GM23338 (cell line): Measurements from ENCODE around the gene MKRN2OS. TPM values are rescaled to one million over a fixed set of nuclear protein-coding genes. Genes with fewer than 3 reads are reported as not detected.

Experiments used
- ATAC-seq: fragments of 200-7000 bp; cut with Tn5 transposase; 3 replicates; pipeline ENCODE4 v1.9.1; 2020
- DNase-seq: peaks from one replicate; pipeline ENCODE4 v3.0.0-alpha.2; 2015; ENCODE audit warnings: low spot score
- H2AFZ ChIP-seq: fragments of 200-600 bp; sonication (generic); 2 replicates; pipeline ENCODE4 v1.8.0; 2016; ENCODE audit warnings: antibody characterized with exemption, mild to moderate bottlenecking, moderate library complexity
- H3F3A ChIP-seq: fragments of 200-600 bp; sonication (generic); replicated peaks from 2 replicates; pipeline ENCODE4 v1.8.0; 2017; ENCODE audit warnings: antibody characterized with exemption, mixed run types, low read depth
- H3K27ac ChIP-seq: fragments of 200-600 bp; sonication (generic); 2 replicates; pipeline ENCODE4 v1.6.1; 2016; ENCODE audit warnings: low read depth
- H3K27me3 ChIP-seq: fragments of 200-600 bp; sonication (generic); 2 replicates; pipeline ENCODE4 v1.8.0; 2016; ENCODE audit warnings: mild to moderate bottlenecking, mixed run types, moderate library complexity; ENCODE audit not compliant: insufficient read depth
- H3K36me3 ChIP-seq: fragments of 200-600 bp; sonication (generic); 2 replicates; pipeline ENCODE4 v1.8.0; 2016; ENCODE audit warnings: mild to moderate bottlenecking; ENCODE audit not compliant: insufficient read depth
- H3K4me1 ChIP-seq: fragments of 200-600 bp; sonication (generic); 2 replicates; pipeline ENCODE4 v1.8.0; 2016; ENCODE audit warnings: mild to moderate bottlenecking, moderate library complexity; ENCODE audit not compliant: insufficient read depth
- H3K4me2 ChIP-seq: fragments of 200-600 bp; sonication (generic); 2 replicates; pipeline ENCODE4 v1.7.1; 2017; ENCODE audit warnings: mixed run types
- H3K4me3 ChIP-seq: fragments of 200-600 bp; sonication (generic); 2 replicates; pipeline ENCODE4 v1.6.1; 2016; ENCODE audit warnings: mixed run types
- H3K79me2 ChIP-seq: fragments of 200-600 bp; sonication (generic); replicated peaks from 2 replicates; pipeline ENCODE4 v1.8.0; 2017; ENCODE audit warnings: mild to moderate bottlenecking; ENCODE audit not compliant: insufficient read depth
- H3K9me2 ChIP-seq: fragments of 200-600 bp; sonication (generic); 2 replicates; pipeline ENCODE4 v1.8.0; 2017; ENCODE audit not compliant: insufficient read depth
- H4K20me1 ChIP-seq: fragments of 200-600 bp; sonication (generic); replicated peaks from 2 replicates; pipeline ENCODE4 v1.8.0; 2017; ENCODE audit warnings: mild to moderate bottlenecking; ENCODE audit not compliant: insufficient read depth
- H3K27ac Mint-ChIP-seq: 2 replicates; pipeline ENCODE4 v1.8.0; 2020; ENCODE audit warnings: inconsistent platforms, mild to moderate bottlenecking, moderate library complexity, mixed read lengths
- H3K27me3 Mint-ChIP-seq: 3 replicates; pipeline ENCODE4 v1.8.0; 2022; ENCODE audit warnings: low read depth, mild to moderate bottlenecking, moderate library complexity, mixed read lengths, inconsistent platforms; ENCODE audit not compliant: insufficient read depth, poor library complexity
- H3K36me3 Mint-ChIP-seq: 3 replicates; pipeline ENCODE4 v1.8.0; 2021; ENCODE audit warnings: low read depth, mild to moderate bottlenecking, inconsistent platforms, moderate library complexity, mixed read lengths
- H3K4me1 Mint-ChIP-seq: 3 replicates; pipeline ENCODE4 v1.8.0; 2020; ENCODE audit warnings: mild to moderate bottlenecking, inconsistent platforms, mixed read lengths
- H3K4me3 Mint-ChIP-seq: 3 replicates; pipeline ENCODE4 v1.8.0; 2021; ENCODE audit warnings: moderate library complexity, mild to moderate bottlenecking, inconsistent platforms, mixed read lengths
- H3K9me3 Mint-ChIP-seq: 3 replicates; pipeline ENCODE4 v1.8.0; 2020; ENCODE audit warnings: moderate library complexity, mild to moderate bottlenecking, inconsistent platforms, mixed read lengths
- CREB1 ChIP-seq: fragments of 250-450 bp; sonication (Bioruptor Pico); IDR thresholded peaks from 2 replicates; pipeline ENCODE4 v1.5.0; 2020; ENCODE audit warnings: low read depth, mild to moderate bottlenecking, moderate library complexity
- EZH2 ChIP-seq: fragments of 200-600 bp; sonication (generic); IDR thresholded peaks from one replicate; pipeline ENCODE4 v1.8.0; 2017; ENCODE audit warnings: antibody characterized with exemption, mild to moderate bottlenecking, low read depth; ENCODE audit not compliant: unreplicated experiment
- EZH2phosphoT487 ChIP-seq: fragments of 200-600 bp; sonication (generic); IDR thresholded peaks from one replicate; pipeline ENCODE4 v1.8.1; 2018; ENCODE audit warnings: antibody characterized with exemption; ENCODE audit not compliant: unreplicated experiment
- JUNB ChIP-seq: IDR thresholded peaks from one replicate; pipeline ENCODE4 v1.6.1; 2016; ENCODE audit warnings: antibody characterized with exemption; ENCODE audit not compliant: unreplicated experiment
- NANOG ChIP-seq: IDR thresholded peaks from 2 replicates; pipeline ENCODE4 v1.6.1; 2016; ENCODE audit warnings: antibody characterized with exemption, borderline replicate concordance
- POLR2AphosphoS5 ChIP-seq: IDR thresholded peaks from 2 replicates; pipeline ENCODE4 v1.6.1; 2016; ENCODE audit warnings: antibody characterized with exemption, low read depth
- STAT1 ChIP-seq: IDR thresholded peaks from one replicate; pipeline ENCODE4 v1.6.1; 2016; ENCODE audit warnings: antibody characterized with exemption; ENCODE audit not compliant: unreplicated experiment
- ZNF114 ChIP-seq: fragments of 250-450 bp; sonication (Bioruptor Pico); IDR thresholded peaks from 2 replicates; pipeline ENCODE4 v1.5.0; 2020; ENCODE audit warnings: mild to moderate bottlenecking, moderate library complexity
- ZNF331 ChIP-seq: fragments of 250-450 bp; sonication (Bioruptor Pico); IDR thresholded peaks from 2 replicates; pipeline ENCODE4 v1.5.0; 2020; ENCODE audit warnings: low read depth, mild to moderate bottlenecking, moderate library complexity
- polyA plus RNA-seq: library from polyadenylated mRNA; unstranded; fragments of >200 nt; fragmentation: Nextera tagmentation; extraction: Ambion mirVana; gene quantifications from 2 replicates; pipeline ENCODE4 v1.2.1, GENCODE V29; 2016
- total RNA-seq: library from RNA; depleted of rRNA; stranded (reverse); fragments of >200 nt; shearing (Covaris generic); gene quantifications from 2 replicates; pipeline ENCODE4 v1.2.3, GENCODE V29; 2014
- TF ChIP-seq, protein P1 (sequence below): IDR thresholded peaks from 2 replicates; pipeline ENCODE4 v1.6.1; 2016; ENCODE audit warnings: antibody characterized with exemption
- TF ChIP-seq, protein P2 (sequence below): IDR thresholded peaks from one replicate; pipeline ENCODE4 v1.6.1; 2018; ENCODE audit warnings: antibody characterized with exemption; ENCODE audit not compliant: unreplicated experiment
- TF ChIP-seq, protein P3 (sequence below): fragments of 250-450 bp; sonication (Bioruptor Pico); IDR thresholded peaks from 2 replicates; pipeline ENCODE4 v1.5.0; 2020; ENCODE audit warnings: mild to moderate bottlenecking, moderate library complexity

MKRN2OS gene
- total and polyA plus RNA-seq, 2 experiments from 2014 or later, result 0.55 TPM; not detected in 1

DNA sequence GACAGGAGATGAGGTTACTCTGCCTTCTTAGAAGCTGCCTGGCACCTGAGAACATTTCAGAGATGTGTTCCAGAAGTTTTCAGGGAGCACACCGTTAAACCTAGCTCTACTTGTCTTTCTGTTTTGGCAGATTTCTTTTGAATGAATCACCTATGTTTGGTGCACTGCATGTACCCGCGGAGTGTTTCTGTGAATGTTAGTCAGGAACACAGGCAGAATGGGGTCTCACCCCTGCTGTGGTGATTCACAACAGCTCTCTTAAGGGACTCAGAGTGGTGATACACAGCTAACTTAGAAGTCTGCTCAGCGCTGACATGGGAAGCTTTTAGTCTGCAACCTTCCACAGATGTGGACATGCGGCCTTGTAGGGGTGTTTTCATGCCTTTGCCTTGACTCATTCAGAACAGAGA lies 37.0 kb downstream of the MKRN2OS start:
- no peak for ATAC-seq
- Mint-ChIP-seq H3K4me3 (no peak overlapping the region), H3K4me1 (no peaks in the 10 kb centered on the region), H3K27me3 (no peaks in the 10 kb centered on the region), H3K36me3 (peaks cover 43% of the 10 kb centered on the region), H3K27ac (no peak overlapping the region), H3K9me3 (no peaks in the 10 kb centered on the region)
- Histone ChIP-seq H3F3A (no peaks in the 10 kb centered on the region), H3K4me2 (no peak overlapping the region), H3K4me3 (no peak overlapping the region), H3K27me3 (no peaks in the 10 kb centered on the region), H3K79me2 (no peaks in the 10 kb centered on the region), H3K4me1 (no peaks in the 10 kb centered on the region), H4K20me1 (0 out of 2 replicates have a peak, but pooled peaks cover 2% of the 10 kb centered on the region), H3K27ac (no peak overlapping the region), H3K36me3 (peaks cover 20% of the 10 kb centered on the region), H2AFZ (no peak overlapping the region), H3K9me2 (no peaks in the 10 kb centered on the region)
- no peak for TF ChIP-seq JUNB
- TF ChIP-seq ZNF331 (CRISPR knock-in tag), result no peak
- TF ChIP-seq CREB1, result no peak
- TF ChIP-seq, protein P1, sequence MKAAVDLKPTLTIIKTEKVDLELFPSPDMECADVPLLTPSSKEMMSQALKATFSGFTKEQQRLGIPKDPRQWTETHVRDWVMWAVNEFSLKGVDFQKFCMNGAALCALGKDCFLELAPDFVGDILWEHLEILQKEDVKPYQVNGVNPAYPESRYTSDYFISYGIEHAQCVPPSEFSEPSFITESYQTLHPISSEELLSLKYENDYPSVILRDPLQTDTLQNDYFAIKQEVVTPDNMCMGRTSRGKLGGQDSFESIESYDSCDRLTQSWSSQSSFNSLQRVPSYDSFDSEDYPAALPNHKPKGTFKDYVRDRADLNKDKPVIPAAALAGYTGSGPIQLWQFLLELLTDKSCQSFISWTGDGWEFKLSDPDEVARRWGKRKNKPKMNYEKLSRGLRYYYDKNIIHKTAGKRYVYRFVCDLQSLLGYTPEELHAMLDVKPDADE, result no peak
- no peak for TF ChIP-seq NANOG
- no peak for TF ChIP-seq POLR2AphosphoS5
- TF ChIP-seq EZH2, result no peak
- TF ChIP-seq STAT1, result no peak
- no peak for TF ChIP-seq ZNF114 (CRISPR knock-in tag)
- TF ChIP-seq EZH2phosphoT487, result no peak
- TF ChIP-seq, protein P2, sequence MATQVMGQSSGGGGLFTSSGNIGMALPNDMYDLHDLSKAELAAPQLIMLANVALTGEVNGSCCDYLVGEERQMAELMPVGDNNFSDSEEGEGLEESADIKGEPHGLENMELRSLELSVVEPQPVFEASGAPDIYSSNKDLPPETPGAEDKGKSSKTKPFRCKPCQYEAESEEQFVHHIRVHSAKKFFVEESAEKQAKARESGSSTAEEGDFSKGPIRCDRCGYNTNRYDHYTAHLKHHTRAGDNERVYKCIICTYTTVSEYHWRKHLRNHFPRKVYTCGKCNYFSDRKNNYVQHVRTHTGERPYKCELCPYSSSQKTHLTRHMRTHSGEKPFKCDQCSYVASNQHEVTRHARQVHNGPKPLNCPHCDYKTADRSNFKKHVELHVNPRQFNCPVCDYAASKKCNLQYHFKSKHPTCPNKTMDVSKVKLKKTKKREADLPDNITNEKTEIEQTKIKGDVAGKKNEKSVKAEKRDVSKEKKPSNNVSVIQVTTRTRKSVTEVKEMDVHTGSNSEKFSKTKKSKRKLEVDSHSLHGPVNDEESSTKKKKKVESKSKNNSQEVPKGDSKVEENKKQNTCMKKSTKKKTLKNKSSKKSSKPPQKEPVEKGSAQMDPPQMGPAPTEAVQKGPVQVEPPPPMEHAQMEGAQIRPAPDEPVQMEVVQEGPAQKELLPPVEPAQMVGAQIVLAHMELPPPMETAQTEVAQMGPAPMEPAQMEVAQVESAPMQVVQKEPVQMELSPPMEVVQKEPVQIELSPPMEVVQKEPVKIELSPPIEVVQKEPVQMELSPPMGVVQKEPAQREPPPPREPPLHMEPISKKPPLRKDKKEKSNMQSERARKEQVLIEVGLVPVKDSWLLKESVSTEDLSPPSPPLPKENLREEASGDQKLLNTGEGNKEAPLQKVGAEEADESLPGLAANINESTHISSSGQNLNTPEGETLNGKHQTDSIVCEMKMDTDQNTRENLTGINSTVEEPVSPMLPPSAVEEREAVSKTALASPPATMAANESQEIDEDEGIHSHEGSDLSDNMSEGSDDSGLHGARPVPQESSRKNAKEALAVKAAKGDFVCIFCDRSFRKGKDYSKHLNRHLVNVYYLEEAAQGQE, result no peak
- TF ChIP-seq, protein P3, sequence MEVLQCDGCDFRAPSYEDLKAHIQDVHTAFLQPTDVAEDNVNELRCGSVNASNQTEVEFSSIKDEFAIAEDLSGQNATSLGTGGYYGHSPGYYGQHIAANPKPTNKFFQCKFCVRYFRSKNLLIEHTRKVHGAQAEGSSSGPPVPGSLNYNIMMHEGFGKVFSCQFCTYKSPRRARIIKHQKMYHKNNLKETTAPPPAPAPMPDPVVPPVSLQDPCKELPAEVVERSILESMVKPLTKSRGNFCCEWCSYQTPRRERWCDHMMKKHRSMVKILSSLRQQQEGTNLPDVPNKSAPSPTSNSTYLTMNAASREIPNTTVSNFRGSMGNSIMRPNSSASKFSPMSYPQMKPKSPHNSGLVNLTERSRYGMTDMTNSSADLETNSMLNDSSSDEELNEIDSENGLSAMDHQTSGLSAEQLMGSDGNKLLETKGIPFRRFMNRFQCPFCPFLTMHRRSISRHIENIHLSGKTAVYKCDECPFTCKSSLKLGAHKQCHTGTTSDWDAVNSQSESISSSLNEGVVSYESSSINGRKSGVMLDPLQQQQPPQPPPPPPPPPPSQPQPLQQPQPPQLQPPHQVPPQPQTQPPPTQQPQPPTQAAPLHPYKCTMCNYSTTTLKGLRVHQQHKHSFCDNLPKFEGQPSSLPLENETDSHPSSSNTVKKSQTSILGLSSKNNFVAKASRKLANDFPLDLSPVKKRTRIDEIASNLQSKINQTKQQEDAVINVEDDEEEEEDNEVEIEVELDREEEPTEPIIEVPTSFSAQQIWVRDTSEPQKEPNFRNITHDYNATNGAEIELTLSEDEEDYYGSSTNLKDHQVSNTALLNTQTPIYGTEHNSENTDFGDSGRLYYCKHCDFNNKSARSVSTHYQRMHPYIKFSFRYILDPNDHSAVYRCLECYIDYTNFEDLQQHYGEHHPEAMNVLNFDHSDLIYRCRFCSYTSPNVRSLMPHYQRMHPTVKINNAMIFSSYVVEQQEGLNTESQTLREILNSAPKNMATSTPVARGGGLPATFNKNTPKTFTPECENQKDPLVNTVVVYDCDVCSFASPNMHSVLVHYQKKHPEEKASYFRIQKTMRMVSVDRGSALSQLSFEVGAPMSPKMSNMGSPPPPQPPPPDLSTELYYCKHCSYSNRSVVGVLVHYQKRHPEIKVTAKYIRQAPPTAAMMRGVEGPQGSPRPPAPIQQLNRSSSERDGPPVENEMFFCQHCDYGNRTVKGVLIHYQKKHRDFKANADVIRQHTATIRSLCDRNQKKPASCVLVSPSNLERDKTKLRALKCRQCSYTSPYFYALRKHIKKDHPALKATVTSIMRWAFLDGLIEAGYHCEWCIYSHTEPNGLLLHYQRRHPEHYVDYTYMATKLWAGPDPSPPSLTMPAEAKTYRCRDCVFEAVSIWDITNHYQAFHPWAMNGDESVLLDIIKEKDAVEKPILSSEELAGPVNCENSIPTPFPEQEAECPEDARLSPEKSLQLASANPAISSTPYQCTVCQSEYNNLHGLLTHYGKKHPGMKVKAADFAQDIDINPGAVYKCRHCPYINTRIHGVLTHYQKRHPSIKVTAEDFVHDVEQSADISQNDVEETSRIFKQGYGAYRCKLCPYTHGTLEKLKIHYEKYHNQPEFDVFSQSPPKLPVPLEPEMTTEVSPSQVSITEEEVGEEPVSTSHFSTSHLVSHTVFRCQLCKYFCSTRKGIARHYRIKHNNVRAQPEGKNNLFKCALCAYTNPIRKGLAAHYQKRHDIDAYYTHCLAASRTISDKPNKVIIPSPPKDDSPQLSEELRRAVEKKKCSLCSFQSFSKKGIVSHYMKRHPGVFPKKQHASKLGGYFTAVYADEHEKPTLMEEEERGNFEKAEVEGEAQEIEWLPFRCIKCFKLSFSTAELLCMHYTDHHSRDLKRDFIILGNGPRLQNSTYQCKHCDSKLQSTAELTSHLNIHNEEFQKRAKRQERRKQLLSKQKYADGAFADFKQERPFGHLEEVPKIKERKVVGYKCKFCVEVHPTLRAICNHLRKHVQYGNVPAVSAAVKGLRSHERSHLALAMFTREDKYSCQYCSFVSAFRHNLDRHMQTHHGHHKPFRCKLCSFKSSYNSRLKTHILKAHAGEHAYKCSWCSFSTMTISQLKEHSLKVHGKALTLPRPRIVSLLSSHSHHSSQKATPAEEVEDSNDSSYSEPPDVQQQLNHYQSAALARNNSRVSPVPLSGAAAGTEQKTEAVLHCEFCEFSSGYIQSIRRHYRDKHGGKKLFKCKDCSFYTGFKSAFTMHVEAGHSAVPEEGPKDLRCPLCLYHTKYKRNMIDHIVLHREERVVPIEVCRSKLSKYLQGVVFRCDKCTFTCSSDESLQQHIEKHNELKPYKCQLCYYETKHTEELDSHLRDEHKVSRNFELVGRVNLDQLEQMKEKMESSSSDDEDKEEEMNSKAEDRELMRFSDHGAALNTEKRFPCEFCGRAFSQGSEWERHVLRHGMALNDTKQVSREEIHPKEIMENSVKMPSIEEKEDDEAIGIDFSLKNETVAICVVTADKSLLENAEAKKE (CRISPR knock-in tag), result no peak
- no peak for DNase-seq
